Calu3 (cell line): Measurements from ENCODE around the gene OSBPL7. TPM values are rescaled to one million over a fixed set of nuclear protein-coding genes. Genes with fewer than 3 reads are reported as not detected.

ENCODE experiments used
- BruUV-seq: library from RNA; stranded (reverse); fragments of 400-500 nt; replicated peaks from 2 replicates; lab custom pipeline; 2021; lab: Mats Ljungman, UMichigan
- CTCF ChIA-PET: fragments of 300-600 bp; sonication (Branson Sonifier 250); formaldehyde crosslinking; loops from one replicate; lab custom pipeline; 2022; ENCODE audit warnings: antibody characterized with exemption; lab: Charles Lee
- DNase-seq: peaks from one replicate; pipeline ENCODE4 v3.0.0; 2022
- H3K27ac Mint-ChIP-seq: one replicate; pipeline ENCODE4 v1.8.0; 2022; ENCODE audit warnings: mixed read lengths; ENCODE audit not compliant: unreplicated experiment
- H3K27me3 Mint-ChIP-seq: one replicate; pipeline ENCODE4 v1.8.0; 2022; ENCODE audit warnings: mixed read lengths; ENCODE audit not compliant: unreplicated experiment
- H3K36me3 Mint-ChIP-seq: one replicate; pipeline ENCODE4 v1.8.0; 2022; ENCODE audit warnings: mild to moderate bottlenecking, moderate library complexity, mixed read lengths; ENCODE audit not compliant: insufficient read depth, unreplicated experiment
- H3K4me1 Mint-ChIP-seq: one replicate; pipeline ENCODE4 v1.8.0; 2022; ENCODE audit warnings: mild to moderate bottlenecking, low read depth, mixed read lengths; ENCODE audit not compliant: unreplicated experiment
- H3K4me3 Mint-ChIP-seq: one replicate; pipeline ENCODE4 v1.8.0; 2022; ENCODE audit warnings: mild to moderate bottlenecking, low read depth, moderate library complexity, mixed read lengths; ENCODE audit not compliant: unreplicated experiment
- H3K9me3 Mint-ChIP-seq: one replicate; pipeline ENCODE4 v1.8.0; 2022; ENCODE audit warnings: low read depth, mixed read lengths; ENCODE audit not compliant: unreplicated experiment
- intact Hi-C: fragments of 100-400 bp; cut with micrococcal nuclease; formaldehyde crosslinking; loops from one replicate; pipeline ENCODE4 v1.10.0; 2022; ENCODE audit not compliant: unreplicated experiment
- total RNA-seq: library from RNA; stranded (reverse); gene quantifications from 2 replicates; pipeline ENCODE4 v1.2.3, GENCODE V29; 2022
- TF ChIP-seq, protein P1 (sequence below): fragments of 200-600 bp; IDR thresholded peaks from one replicate; pipeline ENCODE4 v1.8.0; 2022; ENCODE audit warnings: antibody characterized with exemption; ENCODE audit not compliant: unreplicated experiment

Gene OSBPL7
- total RNA-seq, 1 experiment from 2014 or later: 58.4 TPM

DNA sequence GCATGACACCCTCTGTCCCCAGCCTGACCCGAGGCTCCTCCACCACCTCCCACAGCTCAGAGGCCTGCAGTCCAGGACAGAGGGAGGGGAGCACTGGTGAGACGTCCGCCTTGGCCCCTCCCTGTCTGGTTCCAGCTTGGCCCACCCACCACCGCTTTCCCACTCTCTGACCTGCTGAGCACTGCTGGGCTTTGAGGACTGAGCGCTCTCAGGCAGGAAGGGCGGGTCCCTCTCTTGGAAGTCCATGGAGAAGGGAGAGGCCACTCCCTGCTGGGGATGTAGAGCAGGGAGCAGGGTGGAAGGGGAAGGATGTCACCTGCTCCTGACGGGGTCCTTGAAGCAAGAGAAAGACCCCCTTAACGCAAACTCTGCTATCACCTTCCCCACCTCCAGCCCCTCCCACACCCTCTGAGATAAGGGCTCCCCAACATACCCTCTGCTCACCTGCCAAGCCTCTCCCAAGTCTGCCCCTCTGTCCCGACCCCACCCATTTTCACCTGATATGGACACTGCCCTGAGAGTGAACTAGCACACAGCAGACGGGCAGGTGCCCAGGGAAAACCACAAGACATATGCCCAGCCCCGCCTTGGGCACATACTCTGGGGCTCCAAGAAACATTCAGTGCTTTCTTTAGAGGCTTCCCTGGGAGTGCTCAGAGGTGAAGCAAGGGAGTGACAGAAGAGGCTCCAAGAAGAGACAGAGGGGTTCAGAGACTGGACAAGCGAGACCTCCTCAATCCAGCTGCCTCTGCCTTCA is 1.4 kb downstream of the OSBPL7 start:
- TF ChIP-seq, protein P1, sequence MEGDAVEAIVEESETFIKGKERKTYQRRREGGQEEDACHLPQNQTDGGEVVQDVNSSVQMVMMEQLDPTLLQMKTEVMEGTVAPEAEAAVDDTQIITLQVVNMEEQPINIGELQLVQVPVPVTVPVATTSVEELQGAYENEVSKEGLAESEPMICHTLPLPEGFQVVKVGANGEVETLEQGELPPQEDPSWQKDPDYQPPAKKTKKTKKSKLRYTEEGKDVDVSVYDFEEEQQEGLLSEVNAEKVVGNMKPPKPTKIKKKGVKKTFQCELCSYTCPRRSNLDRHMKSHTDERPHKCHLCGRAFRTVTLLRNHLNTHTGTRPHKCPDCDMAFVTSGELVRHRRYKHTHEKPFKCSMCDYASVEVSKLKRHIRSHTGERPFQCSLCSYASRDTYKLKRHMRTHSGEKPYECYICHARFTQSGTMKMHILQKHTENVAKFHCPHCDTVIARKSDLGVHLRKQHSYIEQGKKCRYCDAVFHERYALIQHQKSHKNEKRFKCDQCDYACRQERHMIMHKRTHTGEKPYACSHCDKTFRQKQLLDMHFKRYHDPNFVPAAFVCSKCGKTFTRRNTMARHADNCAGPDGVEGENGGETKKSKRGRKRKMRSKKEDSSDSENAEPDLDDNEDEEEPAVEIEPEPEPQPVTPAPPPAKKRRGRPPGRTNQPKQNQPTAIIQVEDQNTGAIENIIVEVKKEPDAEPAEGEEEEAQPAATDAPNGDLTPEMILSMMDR: no peak
- BruUV-seq: no TSS peak
- Mint-ChIP-seq H3K27me3 (no peaks in the 10 kb centered on the region), H3K9me3 (no peaks in the 10 kb centered on the region), H3K4me1 (peaks cover 20% of the 10 kb centered on the region), H3K4me3 (peak overlapping the region; percentile 98), H3K27ac (peak overlapping the region; percentile 89), H3K36me3 (peaks cover 63% of the 10 kb centered on the region)
- CTCF ChIA-PET: interaction anchor here (0.6 kb wide), 1 partner anchor 420 kb away, joined by 3 read pairs; no protein-coding TSS in a partner anchor
- intact Hi-C loops: no loop called here
- DNase-seq: peak; percentile 70

DNA sequence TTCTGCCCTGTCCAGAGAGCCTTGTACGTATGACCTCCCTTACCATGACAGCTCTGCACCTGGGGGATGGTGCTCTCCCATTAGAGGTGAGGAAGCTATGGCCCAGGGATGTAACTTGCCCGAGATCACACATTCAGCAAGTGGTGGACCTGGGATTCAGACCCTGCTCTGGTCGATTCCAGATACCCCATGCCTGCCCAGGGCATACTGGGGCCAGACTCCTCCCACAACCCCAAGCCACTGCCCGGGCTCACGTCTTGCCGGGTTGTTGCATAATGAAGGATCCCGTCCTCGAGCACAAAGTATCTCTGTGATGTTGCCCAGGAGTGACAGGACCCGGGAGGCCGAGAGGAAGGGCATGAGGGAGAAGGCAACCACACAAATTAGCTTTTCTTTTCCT is 2.1 kb downstream of the OSBPL7 start:
- H3K27ac Mint-ChIP-seq: no peak overlapping the region
- intact Hi-C loops: no loop called here
- H3K27me3 Mint-ChIP-seq: no peaks in the 10 kb centered on the region
- H3K36me3 Mint-ChIP-seq: peaks cover 55% of the 10 kb centered on the region
- DNase-seq: no peak
- H3K4me3 Mint-ChIP-seq: peak overlapping the region; percentile 98
- no TSS peak for BruUV-seq
- TF ChIP-seq, protein P1: no peak
- CTCF ChIA-PET: interaction anchor here (0.6 kb wide), 1 partner anchor 420 kb away, joined by 3 read pairs; no protein-coding TSS in a partner anchor
- H3K9me3 Mint-ChIP-seq: no peaks in the 10 kb centered on the region
- peaks cover 20% of the 10 kb centered on the region for H3K4me1 Mint-ChIP-seq

DNA sequence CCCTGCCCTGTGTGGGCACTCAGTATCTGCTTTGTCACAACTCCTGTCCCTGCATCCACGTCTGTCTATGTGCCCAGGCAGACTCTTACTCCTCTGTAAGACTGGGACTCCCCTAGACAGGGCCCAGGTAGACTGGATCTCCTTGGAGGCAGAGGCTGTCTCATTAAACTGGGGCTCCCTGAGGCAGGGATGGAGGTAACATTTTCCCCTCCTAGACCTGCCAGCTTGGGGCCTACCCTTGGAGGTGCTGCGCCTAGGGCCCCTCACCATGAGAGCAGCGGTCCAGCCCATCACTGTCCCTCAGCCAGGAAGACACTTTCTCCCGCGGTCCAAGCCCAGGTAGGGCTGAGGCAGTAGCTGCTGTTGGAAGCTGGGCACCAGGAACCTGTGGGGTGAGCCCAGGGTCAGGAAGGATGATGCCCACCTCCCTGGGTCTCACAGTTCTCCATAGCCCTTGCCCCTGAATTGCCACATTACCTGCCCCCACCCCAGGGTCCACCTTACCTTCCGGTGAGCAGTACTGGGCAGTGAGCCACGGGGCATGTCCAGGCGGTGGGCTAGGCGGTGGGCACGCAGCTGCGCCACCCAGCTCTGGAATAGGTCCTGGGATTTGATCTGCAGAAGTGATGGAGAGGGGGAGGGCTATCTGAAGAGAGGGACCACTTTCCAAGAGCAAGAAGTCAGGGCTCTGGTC is 3.4 kb downstream of the OSBPL7 start:
- H3K27ac Mint-ChIP-seq: no peak overlapping the region
- TF ChIP-seq, protein P1: no peak
- H3K36me3 Mint-ChIP-seq: peaks cover 46% of the 10 kb centered on the region
- no TSS peak for BruUV-seq
- intact Hi-C loops: no loop called here
- H3K9me3 Mint-ChIP-seq: no peaks in the 10 kb centered on the region
- DNase-seq: no peak
- H3K27me3 Mint-ChIP-seq: no peaks in the 10 kb centered on the region
- no peak overlapping the region for H3K4me3 Mint-ChIP-seq
- CTCF ChIA-PET: no interaction called here
- peaks cover 17% of the 10 kb centered on the region for H3K4me1 Mint-ChIP-seq

DNA sequence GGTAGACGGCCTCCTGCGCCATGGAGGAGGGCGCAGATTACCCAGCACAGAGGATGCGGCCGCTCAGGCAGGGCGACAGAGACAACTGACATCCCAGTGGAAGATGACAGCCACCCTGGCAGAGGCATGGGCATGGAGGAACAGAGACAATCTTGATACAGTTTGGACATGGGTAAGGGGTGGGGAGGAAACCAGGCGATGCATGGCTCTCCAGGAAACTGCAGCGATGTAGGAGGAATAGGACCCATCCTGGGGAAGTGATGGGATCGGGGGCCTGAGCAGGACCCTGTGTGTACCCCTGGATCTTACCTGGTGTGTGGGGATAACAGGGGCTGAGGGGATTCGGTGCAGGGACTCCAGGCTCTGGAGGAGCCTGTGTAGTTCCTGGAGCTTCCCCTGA is 4.6 kb downstream of the OSBPL7 start:
- Mint-ChIP-seq H3K4me3 (no peak overlapping the region), H3K27ac (no peak overlapping the region), H3K4me1 (peaks cover 22% of the 10 kb centered on the region), H3K36me3 (peaks cover 51% of the 10 kb centered on the region), H3K27me3 (no peaks in the 10 kb centered on the region), H3K9me3 (no peaks in the 10 kb centered on the region)
- TF ChIP-seq, protein P1: no peak
- intact Hi-C loops: no loop called here
- CTCF ChIA-PET: no interaction called here
- DNase-seq: no peak
- BruUV-seq: no TSS peak
